HG03354 (cell line): ENCODE results near the gene ATP2A3.

Experiments
- ATAC-seq: cut with Tn5 transposase; IDR thresholded peaks from one replicate; pipeline ENCODE4 v1.9.1; 2021; ENCODE audit warnings: mild to moderate bottlenecking; ENCODE audit not compliant: unreplicated experiment, poor library complexity, severe bottlenecking

ATP2A3 gene

GRCh38 chr17:3976675-3977171, 12.5 kb upstream of the ATP2A3 start:
- no peak for ATAC-seq

GRCh38 chr17:3974980-3975379, 10.7 kb upstream of the ATP2A3 start:
- no peak for ATAC-seq

DNA sequence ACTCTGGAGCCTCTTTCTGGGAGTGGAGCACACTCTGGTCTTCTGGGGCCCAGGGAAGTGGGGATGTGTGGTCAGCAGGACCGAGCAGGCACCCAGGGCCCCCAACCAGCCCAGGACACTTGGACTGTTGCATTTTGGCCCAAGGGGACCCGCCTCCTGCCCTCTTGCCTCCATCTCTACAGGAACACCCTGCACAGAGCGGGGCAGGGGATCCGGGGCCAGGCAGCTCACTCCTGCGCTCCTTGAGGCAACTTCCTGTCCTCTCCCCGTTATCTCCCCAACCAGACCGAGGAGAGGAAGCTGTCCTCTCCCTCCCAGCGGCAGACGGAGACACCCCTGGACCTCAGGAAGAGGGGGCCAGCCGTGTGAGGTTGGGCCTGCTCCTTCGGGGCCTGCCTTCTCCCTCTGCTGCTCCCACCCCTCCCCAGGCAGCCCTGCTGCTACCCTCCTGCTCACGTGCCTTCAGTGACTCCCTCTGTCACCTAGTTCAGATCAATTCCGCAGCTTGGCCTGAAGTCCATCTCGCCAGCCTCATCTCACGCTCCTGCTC, 10.0 kb upstream of the ATP2A3 start:
- ATAC-seq, result no peak

- ATAC-seq, result no peak
These were observed 9.4 kb upstream of the ATP2A3 start for GRCh38 chr17:3973495-3974137.

GRCh38 chr17:3972931-3973330, 8.7 kb upstream of the ATP2A3 start:
- ATAC-seq, result no peak

GRCh38 chr17:3972281-3972731, 8.1 kb upstream of the ATP2A3 start:
- ATAC-seq, result no peak

DNA sequence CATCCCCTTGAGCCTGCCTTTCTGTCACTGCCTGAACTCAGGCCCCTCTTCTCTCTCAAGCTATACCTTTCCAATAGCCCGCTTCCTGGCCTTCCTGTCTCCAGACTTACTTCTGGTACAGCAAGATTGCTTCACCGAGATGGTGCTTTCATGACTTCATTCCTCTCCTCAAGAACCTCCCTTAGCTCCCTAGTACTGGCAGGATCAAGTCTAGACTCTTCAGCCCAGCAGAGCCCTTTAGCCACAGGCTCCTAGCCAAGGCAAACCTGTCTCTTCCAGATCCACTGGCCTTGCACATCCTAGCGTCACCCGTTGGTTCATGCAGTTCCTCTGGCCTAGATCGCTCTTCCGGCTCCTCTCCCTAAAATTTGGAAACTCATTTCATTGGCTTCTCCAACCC, 6.4 kb upstream of the ATP2A3 start:
- no peak for ATAC-seq

DNA sequence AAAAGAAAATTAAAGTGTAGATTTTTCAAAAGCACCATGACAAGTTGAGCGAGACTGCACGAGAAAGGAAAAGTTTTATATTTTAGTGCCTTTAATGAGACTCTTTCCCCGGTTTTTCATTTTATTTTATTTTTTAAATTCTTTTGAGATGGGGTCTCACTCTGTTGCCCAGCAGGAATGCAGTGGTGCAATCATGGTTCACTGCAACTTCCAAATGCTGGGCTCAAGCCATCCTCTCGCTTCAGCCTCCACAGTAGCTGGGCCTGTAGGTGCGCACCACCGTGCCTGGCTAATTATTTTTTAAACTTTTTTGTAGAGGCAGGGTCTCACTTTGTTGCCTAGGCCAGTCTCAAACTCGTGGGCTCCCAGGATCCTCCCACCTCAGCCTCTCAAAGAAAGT, 5.7 kb upstream of the ATP2A3 start:
- ATAC-seq, result no peak

- ATAC-seq, result no peak
These were observed 4.8 kb upstream of the ATP2A3 start for GRCh38 chr17:3968886-3969524.

DNA sequence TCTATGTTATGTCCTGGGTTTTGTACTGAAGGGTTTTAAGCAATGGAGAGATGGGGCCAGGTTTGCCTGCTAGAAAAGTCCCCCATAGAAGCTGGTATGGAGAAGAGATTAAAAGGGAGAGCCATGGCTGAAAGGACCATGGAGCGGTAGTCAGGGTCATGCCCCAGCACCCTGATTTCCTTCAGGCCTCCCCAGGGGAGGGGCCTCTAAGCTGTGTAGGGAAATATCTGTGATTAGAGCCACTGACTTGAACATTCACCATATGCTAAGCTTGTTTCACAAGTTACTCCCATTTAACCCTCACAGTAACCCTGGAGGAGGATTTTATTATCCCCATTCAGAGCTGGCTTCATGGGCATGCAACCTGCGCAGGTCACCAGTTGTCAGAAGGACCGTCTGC, 3.8 kb upstream of the ATP2A3 start:
- ATAC-seq, result no peak

DNA sequence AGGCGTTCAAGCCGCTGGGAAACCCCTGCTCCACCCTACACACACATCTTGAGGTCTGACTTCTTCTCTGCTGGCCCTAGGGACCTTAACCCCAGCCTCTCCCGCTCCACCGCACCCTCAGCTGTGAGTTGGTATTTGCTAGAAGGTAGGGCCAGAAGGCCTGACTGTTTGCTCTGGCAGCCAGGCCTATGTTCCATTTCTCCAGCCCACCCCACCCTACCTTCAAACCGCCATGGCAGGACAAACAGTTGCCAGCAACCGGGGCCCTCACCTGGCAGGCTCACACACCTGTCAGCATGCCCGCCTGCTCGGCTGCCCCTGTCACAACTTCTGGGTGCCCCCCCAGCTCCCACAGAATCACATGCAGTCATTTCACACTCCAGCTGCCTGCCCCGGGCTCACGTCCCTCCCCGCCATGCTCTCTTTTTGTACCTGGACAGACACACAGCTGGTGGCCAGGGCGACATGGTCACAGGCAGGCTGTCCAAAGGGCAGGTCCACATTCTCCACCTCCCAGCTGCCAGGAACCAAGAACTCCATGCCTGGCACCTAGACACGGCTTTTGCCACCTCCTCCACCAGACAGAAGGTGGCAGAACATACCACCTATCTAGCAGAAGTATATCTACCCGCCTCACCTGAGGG, 2.6 kb upstream of the ATP2A3 start:
- no peak for ATAC-seq

GRCh38 chr17:3965118-3965800, 1.0 kb upstream of the ATP2A3 start:
- peak; percentile 35 for ATAC-seq

GRCh38 chr17:3963237-3964201, 718 bp downstream of the ATP2A3 start:
- ATAC-seq, result peak; percentile 22

- ATAC-seq, result no peak
These were observed 1.3 kb downstream of the ATP2A3 start for GRCh38 chr17:3962965-3963236.

DNA sequence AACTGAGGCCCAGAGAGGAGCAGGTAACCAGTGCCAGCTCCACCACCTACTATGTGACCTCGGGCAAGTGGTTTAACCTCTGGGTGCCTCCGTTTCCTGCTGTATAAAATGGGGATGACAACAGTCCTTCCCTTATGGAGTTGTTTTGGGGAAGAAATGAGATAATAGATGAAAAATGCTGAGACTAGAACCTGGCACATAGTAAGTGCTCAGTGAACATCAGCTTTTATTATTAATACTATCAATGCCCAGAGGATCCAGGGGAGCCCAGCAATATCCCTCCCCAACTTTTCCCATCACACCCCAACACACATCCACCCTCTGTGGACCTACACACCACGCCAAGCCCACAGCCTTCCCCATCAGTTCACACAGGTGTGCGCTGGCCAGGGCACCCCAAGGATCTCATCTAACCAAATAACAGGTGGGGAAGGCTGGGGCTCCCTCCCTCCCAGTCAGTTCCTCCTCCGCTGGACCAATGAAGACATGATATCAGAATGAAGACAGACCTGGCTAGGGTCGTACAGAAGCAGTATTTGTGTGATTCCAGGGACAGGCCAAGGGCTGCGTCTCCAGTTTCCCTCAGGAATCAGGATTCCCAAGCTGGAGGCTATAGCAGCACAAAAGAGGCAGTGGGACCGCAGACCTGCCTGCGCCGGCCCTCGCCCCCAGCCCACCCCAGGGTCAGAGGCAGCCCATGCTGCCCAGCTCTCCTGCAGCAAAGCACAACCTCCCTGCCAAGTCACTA, 1.8 kb downstream of the ATP2A3 start:
- no peak for ATAC-seq

GRCh38 chr17:3961564-3962047, 2.6 kb downstream of the ATP2A3 start:
- ATAC-seq, result peak; percentile 34

- no peak for ATAC-seq
These were observed 3.5 kb downstream of the ATP2A3 start for GRCh38 chr17:3960764-3961163.

- no peak for ATAC-seq
These were observed 4.2 kb downstream of the ATP2A3 start for GRCh38 chr17:3959921-3960601.
